ENCODE data around the gene APOL4.
"Not testable (repeated sequence)": the region's sequence is repeated elsewhere in the genome, so short reads cannot be mapped to it uniquely, and the experiment has no call there.

APOL4 gene, protein sequence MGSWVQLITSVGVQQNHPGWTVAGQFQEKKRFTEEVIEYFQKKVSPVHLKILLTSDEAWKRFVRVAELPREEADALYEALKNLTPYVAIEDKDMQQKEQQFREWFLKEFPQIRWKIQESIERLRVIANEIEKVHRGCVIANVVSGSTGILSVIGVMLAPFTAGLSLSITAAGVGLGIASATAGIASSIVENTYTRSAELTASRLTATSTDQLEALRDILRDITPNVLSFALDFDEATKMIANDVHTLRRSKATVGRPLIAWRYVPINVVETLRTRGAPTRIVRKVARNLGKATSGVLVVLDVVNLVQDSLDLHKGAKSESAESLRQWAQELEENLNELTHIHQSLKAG

DNA sequence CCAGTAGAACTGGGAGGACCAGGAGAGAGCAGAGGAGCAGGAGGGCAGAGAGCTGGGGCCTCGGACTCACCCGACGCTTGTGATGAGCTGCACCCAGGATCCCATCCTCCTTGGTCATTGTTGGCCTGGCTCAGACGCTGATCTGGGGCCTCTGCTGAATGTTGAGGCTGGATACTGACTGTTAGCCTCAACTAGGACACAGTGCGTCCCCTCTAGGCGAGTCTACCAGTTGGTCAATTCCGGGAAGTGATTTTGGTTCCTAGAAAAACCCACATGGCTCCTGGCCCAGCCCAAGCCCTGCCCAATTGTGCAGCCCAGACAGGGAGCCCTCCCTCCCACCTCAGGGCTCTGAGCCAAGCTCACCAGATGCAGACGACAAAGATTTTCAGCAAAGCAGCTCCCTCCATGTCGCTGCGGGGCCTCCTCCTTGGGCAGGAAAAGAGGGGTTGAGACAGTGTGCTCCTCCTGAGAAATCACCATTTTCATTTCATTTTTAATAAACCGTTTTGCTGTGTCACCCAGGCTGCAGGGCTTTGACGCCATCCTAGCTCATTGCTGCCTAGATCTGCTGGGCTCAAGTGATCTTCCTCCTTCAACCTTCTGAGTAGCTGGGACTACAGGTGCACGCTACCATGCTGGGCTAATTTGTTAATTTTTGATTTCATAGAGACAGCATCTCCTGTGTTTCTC, at the start of gene APOL4:
Gene APOL4, minus strand, starts transcription at position 180 of the 690 bp plus-strand sequence. Its CDS starts 75 bp downstream, at position 105.
- in situ Hi-C loops (cut with HindIII; ENCODE audit: low sequenced_read_pairs) = no loop called here

DNA sequence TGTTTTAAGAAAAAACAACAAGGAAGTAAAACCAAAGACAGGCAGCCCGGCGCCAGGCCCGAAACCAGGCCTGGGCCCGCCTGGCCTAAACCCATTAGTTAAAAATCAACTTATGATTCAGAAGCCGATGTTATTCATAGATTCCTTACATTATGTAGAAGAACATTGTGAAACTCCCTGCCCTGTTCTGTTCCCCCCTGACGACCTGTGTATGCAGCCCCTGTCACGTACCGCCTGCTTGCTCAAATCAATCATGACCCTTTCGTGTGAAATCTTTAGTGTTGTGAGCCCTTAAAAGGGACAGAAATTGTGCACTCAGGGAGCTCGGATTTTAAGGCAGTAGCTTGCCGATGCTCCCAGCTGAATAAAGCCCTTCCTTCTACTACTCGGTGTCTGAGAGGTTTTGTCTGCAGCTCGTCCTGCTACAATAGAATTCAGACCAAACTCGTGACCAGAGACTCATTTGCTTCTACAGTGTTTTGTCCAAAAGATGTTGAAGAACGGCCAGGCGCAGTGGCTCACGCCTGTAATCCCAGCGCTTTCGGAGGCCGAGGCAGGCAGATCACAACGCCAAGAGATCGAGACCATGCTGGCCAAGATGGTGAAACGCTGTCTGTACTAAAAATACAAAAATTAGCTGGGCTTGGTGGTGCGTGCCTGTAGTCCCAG, 48.8 kb upstream of the APOL4 start:
- in situ Hi-C loops (cut with HindIII; ENCODE audit: low sequenced_read_pairs) = not testable (repeated sequence)

DNA sequence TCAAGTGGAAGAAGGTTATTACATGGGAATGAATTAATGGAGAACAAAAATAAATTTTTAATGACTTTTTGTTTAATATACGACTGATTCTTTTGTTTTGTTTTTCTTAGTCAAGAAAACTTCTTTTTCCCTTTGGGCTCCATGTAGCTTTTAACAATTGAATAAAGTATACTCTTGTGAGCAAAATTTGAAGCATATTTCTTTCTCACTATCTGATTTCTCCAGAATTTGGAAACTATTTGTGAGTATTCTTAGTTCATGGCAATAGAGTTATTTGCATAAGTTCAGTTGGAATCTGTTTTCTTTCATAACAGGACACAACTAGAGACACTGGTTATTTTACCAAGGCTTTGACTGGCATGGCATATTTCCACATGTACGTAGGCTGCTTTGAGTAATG, 47.6 kb upstream of the APOL4 start:
- in situ Hi-C loops (cut with HindIII; ENCODE audit: low sequenced_read_pairs) = no loop called here

DNA sequence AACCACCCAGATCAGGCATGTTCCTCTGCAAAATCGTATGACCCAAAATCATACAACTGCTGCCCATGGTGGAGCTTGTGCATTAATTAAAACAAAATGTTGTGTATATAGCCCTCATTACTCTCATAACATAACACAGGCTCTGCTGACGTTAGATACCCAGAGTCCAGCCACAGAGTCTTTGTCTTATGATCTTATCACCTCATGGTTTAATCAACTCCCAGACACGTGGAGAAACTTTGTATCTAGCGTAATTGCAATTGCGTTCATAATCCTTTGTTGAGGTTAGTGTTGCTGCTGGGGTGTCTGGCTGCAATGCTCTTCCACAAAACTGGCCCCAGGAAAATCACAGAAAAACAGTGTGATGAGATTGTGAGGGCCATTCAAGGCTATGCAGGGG, 46.3 kb upstream of the APOL4 start:
- in situ Hi-C loops (cut with HindIII; ENCODE audit: low sequenced_read_pairs) = no loop called here

DNA sequence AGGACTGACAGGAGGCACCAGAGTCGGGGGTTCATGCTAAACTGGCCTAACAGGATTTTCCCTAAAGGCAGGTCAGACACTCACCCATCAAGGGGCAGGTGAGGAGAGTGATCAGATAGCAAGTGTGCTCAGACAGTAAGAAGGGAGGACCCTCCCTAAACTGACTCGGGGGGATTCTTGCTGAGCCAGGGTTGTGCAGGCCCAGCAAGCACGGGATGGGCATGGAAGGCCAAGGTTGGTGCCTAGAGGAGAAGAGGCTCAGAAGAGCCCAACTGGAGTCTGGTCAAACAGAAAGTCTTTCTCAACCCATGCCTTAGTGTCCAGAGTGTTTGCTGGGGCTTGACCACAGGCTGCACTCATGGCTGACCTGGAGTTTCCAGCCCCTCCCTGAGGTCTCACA, 45.1 kb upstream of the APOL4 start:
- in situ Hi-C loops (cut with HindIII; ENCODE audit: low sequenced_read_pairs) = no loop called here

DNA sequence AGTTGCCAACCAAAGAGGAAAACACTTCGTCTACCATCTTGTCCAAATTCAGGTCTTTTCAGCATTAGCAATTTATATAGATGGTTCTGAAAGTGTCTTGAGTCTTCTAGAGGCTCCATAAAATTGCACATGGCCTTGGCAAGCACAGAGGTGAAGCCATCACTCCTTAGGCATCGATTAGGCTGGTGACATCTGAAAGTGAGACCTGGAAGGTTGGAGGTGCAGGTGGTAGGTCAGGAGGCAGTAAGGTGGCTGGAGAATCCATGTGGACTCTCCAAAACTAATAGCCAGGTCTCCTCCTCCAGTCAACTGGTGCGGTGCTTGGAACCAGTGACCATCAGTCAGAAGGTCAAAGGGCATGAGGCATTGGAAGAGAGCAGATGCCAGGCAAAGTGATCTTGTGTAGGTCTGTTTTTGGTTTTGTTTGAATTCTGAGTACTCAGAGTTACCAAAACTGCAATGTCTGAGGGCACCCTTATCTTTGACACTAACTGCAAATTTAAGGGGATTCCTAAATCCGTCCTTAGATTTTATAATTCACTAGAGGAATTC, 44.3 kb upstream of the APOL4 start:
- in situ Hi-C loops (cut with HindIII; ENCODE audit: low sequenced_read_pairs) = no loop called here

DNA sequence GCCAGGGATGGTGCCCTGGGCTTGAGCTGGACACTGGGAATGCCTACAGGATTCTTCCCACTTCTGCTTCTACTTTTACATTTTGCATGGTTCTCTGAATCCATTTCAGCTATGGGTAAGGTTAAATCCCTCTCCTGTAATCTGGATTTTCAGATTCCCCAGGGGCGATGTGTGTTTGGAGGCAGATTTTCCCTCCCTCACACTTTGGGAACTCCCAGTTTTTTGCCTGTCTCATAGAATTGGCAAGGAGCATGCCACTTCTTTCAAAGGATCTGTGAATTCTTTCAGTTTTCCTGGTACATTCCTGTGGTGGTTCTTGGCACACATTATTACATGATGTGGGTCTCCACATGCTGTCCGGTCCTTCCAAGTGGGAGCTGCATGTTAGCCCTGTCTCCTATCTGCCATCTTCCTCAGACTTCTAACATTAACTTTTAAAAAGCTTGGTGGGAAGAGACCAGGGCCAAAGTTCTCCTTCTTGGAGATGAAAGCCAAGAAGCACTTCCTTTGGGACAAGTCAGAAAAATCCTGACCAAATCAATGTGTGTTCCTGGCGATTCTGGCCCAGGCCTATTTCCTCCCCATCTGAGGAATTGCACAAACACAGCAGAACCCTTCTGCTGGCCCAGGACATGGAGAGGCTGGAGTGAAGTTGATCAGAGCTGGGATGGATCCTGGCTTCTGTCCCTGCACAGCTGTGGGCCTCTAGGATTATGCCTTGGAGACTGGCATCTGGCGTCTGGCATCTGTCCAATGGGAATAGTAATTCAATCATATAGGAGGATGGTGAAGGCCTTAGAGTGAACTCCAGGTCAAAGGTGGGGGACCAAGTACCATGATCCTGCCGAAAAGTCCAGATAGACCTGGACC, 43.1 kb upstream of the APOL4 start:
- in situ Hi-C loops (cut with HindIII; ENCODE audit: low sequenced_read_pairs) = no loop called here

DNA sequence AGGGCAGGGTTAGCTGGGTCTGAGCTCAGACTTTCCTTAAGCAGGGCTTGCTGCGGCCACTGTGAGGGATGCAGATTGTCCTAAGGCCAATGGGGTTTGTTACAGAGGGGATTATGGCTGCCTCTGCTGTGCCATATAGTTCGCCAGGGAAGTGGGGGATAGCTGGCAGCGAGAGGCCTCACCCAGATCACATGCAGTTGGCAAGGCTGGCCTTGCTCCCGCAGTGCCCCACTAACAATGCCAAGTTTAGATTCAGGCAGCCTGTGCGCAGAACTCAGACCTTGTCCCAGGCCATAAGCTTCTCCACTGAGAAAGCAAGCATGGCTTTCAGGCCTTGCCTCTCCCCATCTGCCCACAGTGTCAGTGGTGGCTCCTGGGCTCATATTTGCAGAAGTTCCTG, 42.4 kb upstream of the APOL4 start:
- in situ Hi-C loops (cut with HindIII; ENCODE audit: low sequenced_read_pairs) = no loop called here

DNA sequence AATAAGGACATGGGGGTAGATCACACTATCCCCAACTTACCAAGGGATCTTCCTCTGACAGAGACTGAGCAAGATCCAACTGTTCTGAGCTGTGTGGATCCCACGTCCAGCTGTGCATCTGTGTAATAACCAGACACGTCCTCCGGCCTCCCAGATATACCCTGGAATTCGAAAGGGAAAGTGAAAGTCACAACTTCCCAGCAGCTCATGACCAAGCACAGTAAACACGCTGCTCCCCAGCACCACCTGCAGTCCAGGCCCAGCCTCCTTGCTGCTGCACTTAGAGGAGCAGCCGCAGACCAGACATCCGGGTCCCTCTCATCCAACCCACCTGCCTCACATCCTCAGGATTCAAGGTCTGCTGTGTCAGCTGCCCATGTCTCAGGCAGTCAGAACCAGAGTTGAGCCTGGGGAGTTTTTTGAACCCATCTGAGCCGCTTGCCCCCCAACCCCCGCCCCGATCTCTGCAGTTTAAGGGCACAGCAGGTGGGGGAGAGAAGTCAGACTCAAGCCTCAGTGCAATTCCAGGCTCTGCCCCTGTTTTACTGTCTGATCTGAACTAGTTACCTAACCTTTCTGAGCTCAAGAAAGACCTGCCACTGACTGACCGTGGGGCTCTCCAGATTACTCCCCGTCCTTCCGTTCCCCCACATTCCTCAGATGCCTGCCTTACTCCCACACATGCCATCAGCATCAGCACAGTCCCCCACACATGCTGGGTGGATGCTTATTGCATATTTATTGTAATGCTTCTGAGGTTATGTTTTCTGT, 38.0 kb upstream of the APOL4 start, which contains the start of gene APOL2:
Gene APOL2, minus strand, starts transcription at position 127 of the 771 bp plus-strand sequence. CDS start 6,365 bp downstream, outside the sequence.
- in situ Hi-C loops (cut with HindIII; ENCODE audit: low sequenced_read_pairs) = no loop called here

DNA sequence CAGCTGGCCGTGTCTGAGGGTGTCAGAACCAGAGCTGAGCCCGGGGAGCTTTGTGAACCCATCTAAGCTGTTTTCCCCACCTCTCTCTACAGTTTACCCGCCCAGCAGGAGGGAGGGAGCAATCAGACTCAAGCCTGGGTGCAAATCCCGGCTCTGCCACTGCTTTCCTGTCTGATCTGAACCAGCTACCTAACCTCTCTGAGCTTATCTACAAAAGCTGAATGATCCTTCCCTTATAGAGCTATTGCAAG, 37.5 kb upstream of the APOL4 start:
- in situ Hi-C loops (cut with HindIII; ENCODE audit: low sequenced_read_pairs) = no loop called here

DNA sequence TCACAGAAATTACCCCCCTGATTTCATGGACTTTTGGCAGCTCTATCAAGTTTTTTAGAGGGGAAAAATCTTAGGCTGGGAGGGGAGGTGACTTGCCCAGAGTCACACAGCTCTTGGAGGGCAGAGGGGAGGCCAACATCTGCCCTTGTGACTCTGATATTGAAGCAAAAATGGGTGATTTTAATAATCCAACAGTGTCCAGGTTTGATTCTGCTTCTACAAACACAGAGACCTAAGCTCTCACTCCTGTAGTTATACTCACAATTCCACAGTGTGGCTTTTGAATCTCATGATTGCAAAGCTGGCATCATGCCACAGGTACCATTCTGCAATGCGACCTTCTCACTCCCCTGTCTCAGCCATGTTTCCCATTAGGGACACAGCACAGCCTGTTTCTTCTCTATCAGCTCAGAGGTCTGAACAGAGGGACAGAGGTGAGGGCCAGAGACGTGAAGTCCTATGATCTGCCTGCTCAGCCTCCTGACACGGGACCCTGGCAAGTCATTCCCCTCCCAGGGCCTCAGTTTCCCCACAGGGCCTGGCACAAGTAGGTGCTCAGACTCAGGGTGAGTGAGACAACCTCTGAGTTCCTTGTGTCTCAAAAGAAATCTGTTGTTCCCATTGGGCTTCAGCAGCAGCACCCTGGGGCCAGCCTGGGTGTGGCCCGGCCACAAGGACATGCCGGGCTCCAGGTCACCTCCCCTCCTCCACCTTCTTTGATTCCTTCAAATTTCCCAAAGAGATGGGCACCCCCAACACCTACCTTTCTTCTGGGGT, 37.0 kb upstream of the APOL4 start:
- in situ Hi-C loops (cut with HindIII; ENCODE audit: low sequenced_read_pairs) = no loop called here

DNA sequence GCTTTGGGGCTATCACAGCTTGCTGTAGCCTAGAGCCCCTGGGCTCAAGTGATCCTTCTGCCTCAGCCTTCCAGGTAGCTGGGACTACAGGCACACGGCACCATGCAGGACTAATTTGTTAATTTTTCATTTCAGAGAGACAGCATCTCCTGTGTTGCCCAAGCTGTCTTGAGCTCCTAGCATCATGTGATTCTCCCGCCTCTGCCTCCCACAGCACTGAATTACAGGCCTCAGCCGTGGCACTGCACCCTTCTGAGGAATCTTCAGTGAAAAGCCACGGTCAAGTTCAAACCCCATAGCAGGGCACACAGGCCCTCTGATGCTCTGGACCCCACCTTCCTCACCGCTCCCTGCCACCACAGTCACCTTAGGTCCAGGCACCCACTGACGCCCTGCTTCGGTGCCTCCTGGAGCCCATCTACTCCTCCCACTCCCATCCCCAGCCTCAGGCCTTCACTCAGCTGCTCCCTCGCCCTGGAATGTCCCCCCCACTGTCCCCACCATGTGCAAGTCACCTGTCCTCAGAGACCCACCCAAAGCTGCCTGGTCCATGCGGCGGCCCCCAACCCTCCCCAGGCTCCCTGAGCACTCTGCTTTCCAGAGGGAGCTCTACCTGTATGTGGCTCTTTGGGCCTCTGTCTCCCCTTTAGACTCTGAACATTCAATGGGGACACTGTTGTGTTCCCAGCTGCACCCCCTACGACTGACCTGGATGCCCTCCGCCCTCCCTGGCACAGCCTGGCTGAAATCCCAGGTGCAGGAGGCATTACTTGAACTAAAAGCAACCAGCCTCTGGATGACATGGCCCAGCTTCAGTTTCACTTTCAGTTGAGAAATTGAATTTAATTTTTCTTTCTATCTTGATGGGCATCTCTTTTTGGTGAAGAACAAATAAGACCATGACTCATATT, 36.1 kb upstream of the APOL4 start:
- in situ Hi-C loops (cut with HindIII; ENCODE audit: low sequenced_read_pairs) = no loop called here

DNA sequence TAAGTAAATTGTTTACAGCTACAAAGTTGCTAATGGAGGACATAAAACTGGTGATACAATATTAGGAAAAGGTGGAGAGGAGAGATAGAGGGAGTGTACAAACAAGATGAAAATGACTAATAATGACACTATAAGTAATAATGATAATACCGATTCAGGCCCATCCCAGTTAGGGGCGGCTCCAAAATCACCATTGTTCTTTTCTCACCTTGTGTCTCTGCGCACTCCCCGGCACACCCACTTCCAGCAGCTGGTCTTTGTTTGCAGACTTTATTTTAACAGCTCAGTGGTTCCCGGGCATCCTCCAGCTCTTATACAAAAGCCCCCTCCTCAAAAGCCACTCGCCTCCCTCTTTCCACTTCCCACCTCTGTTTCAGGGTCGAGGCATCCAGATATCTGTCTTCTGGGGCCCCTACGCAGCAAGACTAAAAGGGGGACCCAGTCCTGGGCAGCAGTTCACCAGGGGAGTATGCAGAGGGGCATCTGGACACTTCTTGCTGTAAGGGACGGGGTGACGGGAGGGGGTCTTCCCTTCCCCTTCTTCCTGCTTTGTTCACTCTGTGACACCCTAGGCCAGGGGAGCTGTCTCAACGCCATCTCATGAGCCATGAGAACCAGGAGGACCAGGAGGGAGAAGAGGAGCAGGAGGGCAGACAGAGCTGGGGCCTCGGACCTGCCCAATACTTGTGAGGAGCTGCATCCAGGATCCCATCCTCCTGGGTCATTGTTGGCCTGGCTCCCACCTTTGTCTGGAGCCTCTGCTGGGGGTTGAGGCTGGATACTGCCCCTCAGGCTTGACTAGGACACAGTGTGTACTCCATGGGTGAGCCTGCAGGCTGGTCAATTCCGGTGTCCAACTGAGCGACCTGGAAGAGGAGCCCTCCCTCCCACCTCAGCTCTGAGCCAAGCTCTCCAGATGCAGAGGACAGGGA, 35.0 kb upstream of the APOL4 start:
- in situ Hi-C loops (cut with HindIII; ENCODE audit: low sequenced_read_pairs) = no loop called here

DNA sequence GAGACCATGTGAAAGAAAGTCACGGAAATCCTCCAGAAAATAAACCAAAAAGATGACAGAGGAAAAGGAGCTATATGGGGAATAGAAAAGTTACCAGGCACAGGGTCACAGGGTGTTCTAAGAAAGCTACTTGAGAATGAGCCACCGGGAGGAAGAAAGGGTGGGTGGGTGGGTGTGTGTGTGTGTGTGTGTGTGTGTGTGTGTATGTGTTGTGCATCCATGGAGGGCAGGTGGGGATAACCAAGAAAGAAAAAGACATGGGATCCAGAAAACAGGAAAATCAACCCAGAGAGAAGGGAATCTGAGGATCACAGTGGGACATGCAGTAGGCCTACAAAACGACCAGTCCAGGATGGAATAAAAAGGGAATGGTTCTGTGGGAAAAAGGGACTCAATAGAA, 34.0 kb upstream of the APOL4 start:
- in situ Hi-C loops (cut with HindIII; ENCODE audit: low sequenced_read_pairs) = no loop called here

DNA sequence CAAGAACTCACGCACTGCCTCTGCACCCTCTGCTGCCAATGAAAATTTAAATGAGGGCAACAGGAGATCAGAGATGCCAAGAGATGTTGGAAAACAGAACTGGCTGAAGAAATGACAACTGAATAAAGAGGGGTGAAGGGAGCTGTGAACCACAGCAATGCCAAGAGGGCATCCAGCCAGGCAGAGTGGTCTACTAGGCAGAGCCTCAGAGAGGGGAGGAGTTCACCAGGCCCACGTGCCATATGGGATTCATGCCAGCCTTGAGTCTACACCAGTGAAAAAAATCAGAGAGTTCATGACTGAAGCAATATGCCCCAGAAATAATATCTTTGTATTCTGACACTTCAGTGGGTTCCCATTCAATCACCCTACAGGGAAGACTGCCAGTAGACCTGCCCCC, 33.3 kb upstream of the APOL4 start:
- in situ Hi-C loops (cut with HindIII; ENCODE audit: low sequenced_read_pairs) = no loop called here

DNA sequence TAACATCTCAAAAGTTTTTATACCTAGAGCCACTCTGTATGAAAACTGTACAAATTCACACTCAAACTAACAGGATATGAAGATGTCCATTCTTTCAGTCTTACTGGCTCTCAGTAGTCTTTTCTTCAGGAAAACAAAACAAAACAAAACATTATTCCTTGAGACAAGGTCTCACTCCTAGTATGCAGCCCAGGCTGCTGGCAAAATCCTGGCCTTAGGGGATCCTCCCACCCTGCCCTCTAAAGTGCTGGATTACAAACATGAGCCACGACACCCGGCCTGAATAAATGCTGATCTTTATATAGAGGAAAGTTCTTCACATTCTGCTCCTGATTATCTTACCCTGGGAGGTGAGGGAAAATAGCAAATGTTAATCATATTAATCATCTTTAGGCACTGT, 32.6 kb upstream of the APOL4 start:
- in situ Hi-C loops (cut with HindIII; ENCODE audit: low sequenced_read_pairs) = no loop called here

DNA sequence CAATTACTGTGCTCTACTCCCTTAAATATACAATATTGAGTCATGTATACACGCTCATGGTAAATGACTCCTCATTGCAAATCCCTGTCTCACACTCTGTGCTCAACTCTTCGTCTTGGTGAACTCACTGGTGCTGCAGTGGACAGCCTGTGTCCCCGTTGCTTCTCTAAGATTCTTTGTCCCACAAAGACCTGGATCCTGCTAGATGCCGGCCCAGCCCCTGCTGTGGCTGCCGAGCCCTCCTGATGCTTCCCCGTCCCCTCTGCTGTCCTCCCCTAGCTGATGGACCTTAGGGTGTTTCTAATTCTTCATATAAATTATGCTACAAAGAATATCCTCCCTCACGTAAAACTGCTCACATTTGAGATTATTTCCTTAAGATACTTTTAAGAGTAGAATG, 32.2 kb upstream of the APOL4 start:
- in situ Hi-C loops (cut with HindIII; ENCODE audit: low sequenced_read_pairs) = no loop called here
